Progenitor cell of endocrine pancreas (in vitro differentiated cells): ENCODE results near the gene PTPRD. TPM values are rescaled to one million over a fixed set of nuclear protein-coding genes. Genes with fewer than 3 reads are reported as not detected.

ENCODE experiments used
- DNase-seq: peaks from one replicate; pipeline ENCODE4 v3.0.0; 2021; ENCODE audit warnings: low spot score; ENCODE audit not compliant: unreplicated experiment
- H3K27ac Mint-ChIP-seq: 2 replicates; pipeline ENCODE4 v1.8.0; 2021; ENCODE audit warnings: mild to moderate bottlenecking, moderate library complexity, mixed read lengths
- H3K27me3 Mint-ChIP-seq: 2 replicates; pipeline ENCODE4 v1.8.0; 2021; ENCODE audit warnings: mixed read lengths
- H3K36me3 Mint-ChIP-seq: 2 replicates; pipeline ENCODE4 v1.8.0; 2022; ENCODE audit warnings: mixed read lengths; ENCODE audit not compliant: insufficient read depth
- H3K4me1 Mint-ChIP-seq: 2 replicates; pipeline ENCODE4 v1.8.0; 2021; ENCODE audit warnings: low read depth, mixed read lengths
- H3K4me3 Mint-ChIP-seq: 2 replicates; pipeline ENCODE4 v1.8.0; 2021; ENCODE audit warnings: low read depth, mild to moderate bottlenecking, moderate library complexity, mixed read lengths
- H3K9me3 Mint-ChIP-seq: 2 replicates; pipeline ENCODE4 v1.8.0; 2021; ENCODE audit warnings: low read depth, mixed read lengths
- CTCF ChIP-seq: fragments of 200-600 bp; sonication (generic); IDR thresholded peaks from one replicate; pipeline ENCODE4 v1.5.0; 2021; ENCODE audit warnings: antibody characterized with exemption, mild to moderate bottlenecking; ENCODE audit not compliant: unreplicated experiment
- total RNA-seq: library from RNA; stranded (reverse); gene quantifications from 2 replicates; pipeline ENCODE4 v1.2.1, GENCODE V29; 2021

Gene PTPRD
- total RNA-seq, 1 donor from 2014 or later = 124 TPM

GRCh38 chr9:8963885-8964284, 1648.9 kb downstream of the PTPRD start:
- Mint-ChIP-seq H3K4me3 (no peak overlapping the region), H3K36me3 (no peaks in the 10 kb centered on the region), H3K9me3 (no peaks in the 10 kb centered on the region), H3K4me1 (no peaks in the 10 kb centered on the region), H3K27me3 (no peaks in the 10 kb centered on the region), H3K27ac (no peak overlapping the region)
- no peak for DNase-seq
- TF ChIP-seq CTCF = no peak

- H3K4me1 Mint-ChIP-seq = no peaks in the 10 kb centered on the region
- H3K27ac Mint-ChIP-seq = no peak overlapping the region
- no peaks in the 10 kb centered on the region for H3K9me3 Mint-ChIP-seq
- DNase-seq = no peak
- no peak for TF ChIP-seq CTCF
- H3K4me3 Mint-ChIP-seq = no peak overlapping the region
- no peaks in the 10 kb centered on the region for H3K36me3 Mint-ChIP-seq
- H3K27me3 Mint-ChIP-seq = no peaks in the 10 kb centered on the region
Measured at GRCh38 chr9:8962084-8962483, 1650.7 kb downstream of the PTPRD start.

GRCh38 chr9:8961186-8961851, 1651.5 kb downstream of the PTPRD start:
- Mint-ChIP-seq H3K27ac (no peak overlapping the region), H3K4me3 (no peak overlapping the region), H3K9me3 (no peaks in the 10 kb centered on the region), H3K4me1 (no peaks in the 10 kb centered on the region), H3K36me3 (no peaks in the 10 kb centered on the region), H3K27me3 (no peaks in the 10 kb centered on the region)
- TF ChIP-seq CTCF = no peak
- DNase-seq = no peak

GRCh38 chr9:8960254-8960653, 1652.5 kb downstream of the PTPRD start:
- H3K27me3 Mint-ChIP-seq = no peaks in the 10 kb centered on the region
- no peak for DNase-seq
- no peak overlapping the region for H3K27ac Mint-ChIP-seq
- no peaks in the 10 kb centered on the region for H3K9me3 Mint-ChIP-seq
- no peaks in the 10 kb centered on the region for H3K36me3 Mint-ChIP-seq
- H3K4me1 Mint-ChIP-seq = no peaks in the 10 kb centered on the region
- no peak for TF ChIP-seq CTCF
- H3K4me3 Mint-ChIP-seq = no peak overlapping the region

GRCh38 chr9:8958358-8958757, 1654.4 kb downstream of the PTPRD start:
- Mint-ChIP-seq H3K36me3 (no peaks in the 10 kb centered on the region), H3K27ac (no peak overlapping the region), H3K27me3 (no peaks in the 10 kb centered on the region), H3K4me3 (no peak overlapping the region), H3K4me1 (no peaks in the 10 kb centered on the region), H3K9me3 (no peaks in the 10 kb centered on the region)
- no peak for TF ChIP-seq CTCF
- no peak for DNase-seq
